Measurements from ENCODE around the gene CEACAM16.

The CEACAM16 gene

GRCh38 chr19:44685877-44686276, 13.1 kb upstream of the CEACAM16 start:
- Histone ChIP-seq H3K4me3 (ENCODE audit: low read depth in 1 of 2, low read length in 1 of 2) (peak overlapping the region; percentile 38 to 47), H3K9me3 (no peaks in the 10 kb centered on the region), H3K27me3 (no peaks in the 10 kb centered on the region), H3K36me3 (no peaks in the 10 kb centered on the region), H3K4me1 (ENCODE audit: control insufficient read depth in 1 of 2, insufficient read depth in 1 of 2, low read depth in 1 of 2, low read length in 1 of 2) (peaks cover 37 to 51% of the 10 kb centered on the region in 2 experiments), H3K27ac (peak overlapping the region; percentile 77)
- TF ChIP-seq CTCF (IDR thresholded peaks at IDR 0.05), result no peak

GRCh38 chr19:44686896-44687295, 12.1 kb upstream of the CEACAM16 start:
- no peak for TF ChIP-seq CTCF (IDR thresholded peaks at IDR 0.05)
- Histone ChIP-seq H3K27ac (peak overlapping the region; percentile 77), H3K36me3 (no peaks in the 10 kb centered on the region), H3K4me1 (ENCODE audit: control insufficient read depth in 1 of 2, insufficient read depth in 1 of 2, low read depth in 1 of 2, low read length in 1 of 2) (peaks cover 37 to 51% of the 10 kb centered on the region in 2 experiments), H3K9me3 (no peaks in the 10 kb centered on the region), H3K4me3 (ENCODE audit: low read depth in 1 of 2, low read length in 1 of 2) (no peak overlapping the region), H3K27me3 (peaks cover 3% of the 10 kb centered on the region)

DNA sequence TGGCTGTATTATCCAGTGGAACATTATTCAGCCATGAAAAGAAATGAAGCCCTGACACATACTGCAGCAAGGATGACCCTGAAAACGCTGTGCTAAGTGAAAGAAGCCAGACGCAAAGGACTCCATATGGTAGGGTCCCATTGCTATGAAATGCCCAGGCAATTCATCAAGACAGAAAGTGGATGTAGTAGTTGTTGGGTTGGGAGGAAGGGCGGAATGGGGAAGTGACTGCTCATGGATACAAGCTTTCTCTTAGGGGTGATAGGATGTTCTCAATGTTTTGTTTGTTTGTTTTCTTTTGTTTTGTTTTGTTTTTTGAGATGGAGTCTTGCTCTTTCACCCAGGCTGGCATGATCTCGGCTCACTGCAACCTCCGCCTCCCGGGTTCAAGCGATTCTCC, 11.1 kb upstream of the CEACAM16 start:
- TF ChIP-seq CTCF (IDR thresholded peaks at IDR 0.05), result peak; percentile 4
- Histone ChIP-seq H3K4me1 (ENCODE audit: control insufficient read depth in 1 of 2, insufficient read depth in 1 of 2, low read depth in 1 of 2, low read length in 1 of 2) (peaks cover 37 to 51% of the 10 kb centered on the region in 2 experiments), H3K4me3 (ENCODE audit: low read depth in 1 of 2, low read length in 1 of 2) (no peak overlapping the region), H3K9me3 (no peaks in the 10 kb centered on the region), H3K27ac (peak overlapping the region; percentile 9), H3K36me3 (no peaks in the 10 kb centered on the region), H3K27me3 (peaks cover 13% of the 10 kb centered on the region)

DNA sequence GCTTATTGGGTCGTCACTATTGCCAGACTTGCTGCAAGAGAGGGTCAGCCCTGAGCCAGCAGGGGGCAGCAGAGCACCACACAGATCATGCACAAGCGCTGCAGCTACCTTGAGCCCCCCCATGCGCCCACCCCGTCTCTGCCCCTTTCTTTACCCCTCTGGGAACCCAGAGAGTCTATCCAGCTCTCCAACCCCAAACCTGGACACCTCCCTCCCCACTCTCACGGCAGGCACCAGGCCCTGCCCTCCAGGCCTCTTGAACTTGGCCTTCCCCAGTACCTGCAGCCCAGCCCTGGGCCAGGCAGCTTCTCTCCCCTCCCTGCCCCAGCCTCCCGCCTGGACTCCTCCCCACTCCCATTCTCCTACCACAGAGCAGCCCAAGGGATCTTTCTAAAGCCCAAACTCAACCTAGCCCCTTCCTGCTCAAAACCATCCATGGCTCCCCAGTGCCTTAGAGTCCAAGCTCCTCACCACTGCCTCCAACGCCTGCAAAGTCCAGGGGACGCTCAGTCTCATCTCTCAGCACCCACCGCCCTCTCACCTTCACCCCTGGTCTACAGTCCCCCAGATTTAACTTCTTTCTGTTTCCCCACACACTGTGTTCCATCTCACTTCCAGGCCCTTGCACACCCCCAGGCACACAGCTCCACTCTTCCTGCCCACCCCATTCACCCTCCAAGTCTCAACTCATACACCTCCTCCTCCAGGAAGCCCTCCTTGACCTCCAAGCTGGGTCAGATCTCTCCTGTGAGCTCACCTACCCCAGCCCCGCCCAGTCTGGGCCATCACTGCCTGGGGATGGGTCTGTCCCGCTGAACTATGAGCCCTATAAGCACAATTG, 9.4 kb upstream of the CEACAM16 start:
- no peaks in the 10 kb centered on the region for H3K36me3 ChIP-seq
- H3K4me1 ChIP-seq (ENCODE audit: control insufficient read depth in 1 of 2, insufficient read depth in 1 of 2, low read depth in 1 of 2, low read length in 1 of 2), result peaks cover 37 to 47% of the 10 kb centered on the region in 2 experiments
- H3K27me3 ChIP-seq, result peaks cover 16% of the 10 kb centered on the region
- H3K27ac ChIP-seq, result no peak overlapping the region
- H3K9me3 ChIP-seq, result no peaks in the 10 kb centered on the region
- TF ChIP-seq CTCF (IDR thresholded peaks at IDR 0.05), result peak; percentile 80
- H3K4me3 ChIP-seq (ENCODE audit: low read depth in 1 of 2, low read length in 1 of 2), result no peak overlapping the region

- no peak for TF ChIP-seq CTCF (IDR thresholded peaks at IDR 0.05)
- no peak overlapping the region for H3K27ac ChIP-seq
- no peak overlapping the region for H3K4me3 ChIP-seq (ENCODE audit: low read depth in 1 of 2, low read length in 1 of 2)
- no peaks in the 10 kb centered on the region for H3K9me3 ChIP-seq
- H3K27me3 ChIP-seq, result peaks cover 16% of the 10 kb centered on the region
- H3K4me1 ChIP-seq (ENCODE audit: control insufficient read depth in 1 of 2, insufficient read depth in 1 of 2, low read depth in 1 of 2, low read length in 1 of 2), result peaks cover 34 to 42% of the 10 kb centered on the region in 2 experiments
- no peaks in the 10 kb centered on the region for H3K36me3 ChIP-seq
Observed at GRCh38 chr19:44690131-44690440, 8.9 kb upstream of the CEACAM16 start.

All from neutrophil (primary cell).